GM19463 (cell line): ENCODE data around the gene FBXL19.
A peak's percentile ranks its signal among the peaks of the same experiment; 100 is the strongest.
"Not testable (repeated sequence)": the region's sequence is repeated elsewhere in the genome, so short reads cannot be mapped to it uniquely, and the experiment has no call there.

Source experiments
- ATAC-seq: cut with Tn5 transposase; IDR thresholded peaks from one replicate; pipeline ENCODE4 v1.9.1; 2021; ENCODE audit warnings: mild to moderate bottlenecking, moderate library complexity; ENCODE audit not compliant: unreplicated experiment

The FBXL19 gene, protein sequence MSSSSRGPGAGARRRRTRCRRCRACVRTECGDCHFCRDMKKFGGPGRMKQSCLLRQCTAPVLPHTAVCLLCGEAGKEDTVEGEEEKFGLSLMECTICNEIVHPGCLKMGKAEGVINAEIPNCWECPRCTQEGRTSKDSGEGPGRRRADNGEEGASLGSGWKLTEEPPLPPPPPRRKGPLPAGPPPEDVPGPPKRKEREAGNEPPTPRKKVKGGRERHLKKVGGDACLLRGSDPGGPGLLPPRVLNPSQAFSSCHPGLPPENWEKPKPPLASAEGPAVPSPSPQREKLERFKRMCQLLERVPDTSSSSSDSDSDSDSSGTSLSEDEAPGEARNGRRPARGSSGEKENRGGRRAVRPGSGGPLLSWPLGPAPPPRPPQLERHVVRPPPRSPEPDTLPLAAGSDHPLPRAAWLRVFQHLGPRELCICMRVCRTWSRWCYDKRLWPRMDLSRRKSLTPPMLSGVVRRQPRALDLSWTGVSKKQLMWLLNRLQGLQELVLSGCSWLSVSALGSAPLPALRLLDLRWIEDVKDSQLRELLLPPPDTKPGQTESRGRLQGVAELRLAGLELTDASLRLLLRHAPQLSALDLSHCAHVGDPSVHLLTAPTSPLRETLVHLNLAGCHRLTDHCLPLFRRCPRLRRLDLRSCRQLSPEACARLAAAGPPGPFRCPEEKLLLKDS

DNA sequence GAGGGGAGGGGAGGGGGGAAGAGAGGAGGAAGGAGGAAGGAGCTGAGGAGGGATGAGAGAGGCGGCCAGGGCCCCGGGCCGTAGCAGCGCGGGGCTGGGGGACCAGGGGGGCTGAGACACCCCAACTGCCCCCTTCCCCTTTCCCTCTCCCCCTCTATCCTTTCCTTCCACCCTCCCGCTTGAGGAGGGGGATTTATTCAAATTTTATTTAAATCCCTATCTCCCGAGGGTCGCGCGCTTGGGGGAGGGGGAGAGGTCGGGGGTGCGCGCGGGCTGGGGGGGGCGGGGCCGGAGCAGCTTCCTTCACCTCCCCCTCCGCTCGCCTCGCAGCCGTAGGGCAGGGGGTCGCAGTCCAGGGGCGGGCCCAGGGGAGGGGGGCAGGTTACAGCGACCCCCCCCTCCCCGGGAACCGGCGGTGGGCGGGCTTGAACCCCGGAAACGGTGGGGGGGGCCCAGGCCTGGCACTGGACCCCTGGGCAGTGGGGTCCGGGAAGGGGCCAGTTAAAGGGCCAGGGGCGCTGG is at the start of gene FBXL19:
FBXL19 (plus strand) TSS at position 19 of the 522 bp plus-strand sequence. CDS start 2,183 bp downstream, outside the sequence.
- no peak for ATAC-seq

DNA sequence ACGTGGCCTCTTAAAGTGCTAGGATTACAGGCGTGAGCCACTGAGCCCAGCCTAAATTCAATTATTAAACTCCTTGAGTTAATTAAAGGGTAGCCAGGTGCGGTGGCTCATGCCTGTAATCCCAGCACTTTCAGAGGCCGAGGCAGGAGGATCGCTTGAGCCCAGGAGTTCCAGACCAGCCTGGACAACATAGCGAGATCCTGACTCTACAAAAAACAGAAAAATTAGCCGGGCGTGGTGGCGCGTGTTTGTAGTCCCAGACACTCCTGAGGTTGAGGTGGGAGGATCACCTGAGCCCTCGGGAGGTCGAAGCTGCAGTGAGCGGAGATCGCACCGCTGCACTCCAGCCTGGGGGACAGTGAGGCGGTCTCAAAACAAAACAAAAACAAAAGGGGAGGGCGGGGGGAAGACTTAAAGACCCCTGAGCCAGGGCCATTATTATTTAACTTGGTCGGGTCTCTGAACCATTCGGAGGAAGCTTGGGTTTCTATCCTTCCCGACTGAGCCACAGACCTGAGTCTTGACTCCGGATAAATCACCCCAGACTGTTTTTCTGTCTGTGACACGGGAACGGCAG is 49.0 kb upstream of the FBXL19 start:
- no peak for ATAC-seq

DNA sequence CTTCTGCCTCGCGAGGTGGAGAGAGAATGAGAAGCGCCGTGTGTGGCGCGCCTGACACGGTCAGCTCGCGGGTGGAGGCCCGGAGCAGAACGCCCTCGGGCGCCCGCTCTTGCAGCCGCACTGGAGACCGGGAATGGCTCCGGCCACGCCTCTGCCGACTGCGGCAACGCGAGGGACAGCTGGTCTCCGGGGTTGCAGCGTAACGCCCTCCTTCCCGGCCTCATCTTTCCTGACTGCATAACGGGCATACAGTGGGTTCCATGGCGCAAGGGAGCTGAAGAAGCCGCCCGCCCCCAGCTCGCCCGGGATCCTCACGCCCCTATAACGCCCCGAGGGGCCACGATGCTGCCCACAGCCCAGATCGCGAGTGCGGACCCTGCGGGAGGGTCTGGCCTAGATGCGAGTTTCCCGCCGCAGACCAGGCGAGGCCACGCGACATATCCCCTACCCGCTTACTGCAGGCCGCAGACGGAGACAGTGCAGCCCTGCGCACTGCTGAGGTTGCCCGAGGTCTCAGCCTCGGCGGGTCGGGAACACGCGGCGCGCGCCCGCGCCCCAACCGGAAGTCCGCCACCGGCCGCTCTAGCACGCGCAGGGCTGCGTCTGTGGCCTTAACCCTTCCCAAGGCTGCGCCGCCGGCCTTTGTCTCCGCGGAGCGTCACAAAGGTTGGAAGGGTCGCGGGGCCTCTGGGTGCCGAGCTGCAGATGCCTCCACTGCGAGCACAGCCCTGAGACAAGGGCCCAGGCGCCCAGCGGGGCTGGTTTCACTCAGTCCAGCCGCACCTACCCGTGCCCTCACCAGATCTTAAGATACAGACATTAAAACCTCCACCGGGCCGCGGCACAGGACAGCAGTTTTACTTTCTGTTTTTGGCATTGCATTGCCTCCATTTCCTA is 48.3 kb upstream of the FBXL19 start:
- ATAC-seq, result peak; percentile 89

DNA sequence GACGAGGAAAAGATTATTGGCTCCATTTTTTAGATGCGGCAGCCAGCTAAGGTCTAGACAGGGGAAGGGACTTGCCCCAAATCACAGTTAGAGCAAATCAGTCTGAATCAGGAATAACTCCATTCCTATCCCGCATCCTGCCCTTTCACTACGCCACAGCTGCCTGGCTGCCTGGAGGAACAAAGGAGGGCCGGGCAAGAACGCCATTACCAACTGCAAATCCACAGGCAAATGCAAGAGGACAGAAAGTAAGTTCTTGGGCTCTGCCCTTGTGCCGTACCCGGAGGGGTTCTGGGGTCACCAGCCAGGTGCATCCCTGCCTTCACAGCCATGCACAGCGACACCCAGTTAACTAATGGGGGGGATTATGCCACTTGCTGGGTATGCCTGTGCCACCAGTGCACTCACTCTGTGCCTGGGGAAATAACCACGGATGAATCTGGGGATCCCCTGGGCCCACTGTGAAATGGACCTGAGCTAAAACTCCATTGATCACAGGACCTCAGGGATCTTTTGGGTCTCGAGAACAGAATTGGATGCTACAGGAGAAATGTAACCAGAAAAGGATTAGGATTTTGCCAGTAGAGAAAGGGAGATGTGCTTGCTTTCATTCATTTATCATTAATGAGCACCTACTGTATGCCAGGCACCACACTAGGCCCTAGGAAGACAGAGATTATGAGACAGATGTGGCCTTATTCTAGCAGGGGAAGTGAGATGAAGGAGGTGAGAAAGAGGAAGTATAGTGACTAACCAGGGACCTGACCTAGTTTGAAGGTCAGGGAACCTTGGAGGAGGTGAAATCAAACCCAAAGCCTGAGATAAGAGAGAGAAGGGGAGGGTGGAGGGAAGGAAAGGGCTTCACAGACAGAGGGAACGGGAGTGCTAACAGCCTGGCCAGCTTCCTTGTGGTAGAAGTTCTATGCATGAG is 47.2 kb upstream of the FBXL19 start:
- ATAC-seq, result no peak

DNA sequence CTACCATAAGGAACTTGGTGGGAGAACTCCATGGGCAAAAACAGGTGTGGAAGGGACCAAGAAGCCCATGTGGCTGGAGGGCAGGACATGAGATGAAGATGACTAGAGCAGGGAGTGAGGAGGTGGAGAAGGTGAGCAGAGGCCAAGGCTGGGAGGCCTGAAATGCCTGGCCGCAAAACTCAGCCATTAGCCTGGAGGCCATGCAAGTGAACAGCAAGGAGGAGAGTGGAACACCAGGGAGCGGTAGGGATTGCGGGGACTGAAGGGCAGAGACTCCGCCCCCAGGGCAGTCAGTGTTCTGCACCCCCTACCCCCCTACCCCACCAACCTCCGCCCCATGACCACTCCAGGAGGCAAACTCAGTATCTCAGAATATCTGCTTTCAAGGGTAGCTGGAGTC is 46.5 kb upstream of the FBXL19 start:
- ATAC-seq, result no peak

DNA sequence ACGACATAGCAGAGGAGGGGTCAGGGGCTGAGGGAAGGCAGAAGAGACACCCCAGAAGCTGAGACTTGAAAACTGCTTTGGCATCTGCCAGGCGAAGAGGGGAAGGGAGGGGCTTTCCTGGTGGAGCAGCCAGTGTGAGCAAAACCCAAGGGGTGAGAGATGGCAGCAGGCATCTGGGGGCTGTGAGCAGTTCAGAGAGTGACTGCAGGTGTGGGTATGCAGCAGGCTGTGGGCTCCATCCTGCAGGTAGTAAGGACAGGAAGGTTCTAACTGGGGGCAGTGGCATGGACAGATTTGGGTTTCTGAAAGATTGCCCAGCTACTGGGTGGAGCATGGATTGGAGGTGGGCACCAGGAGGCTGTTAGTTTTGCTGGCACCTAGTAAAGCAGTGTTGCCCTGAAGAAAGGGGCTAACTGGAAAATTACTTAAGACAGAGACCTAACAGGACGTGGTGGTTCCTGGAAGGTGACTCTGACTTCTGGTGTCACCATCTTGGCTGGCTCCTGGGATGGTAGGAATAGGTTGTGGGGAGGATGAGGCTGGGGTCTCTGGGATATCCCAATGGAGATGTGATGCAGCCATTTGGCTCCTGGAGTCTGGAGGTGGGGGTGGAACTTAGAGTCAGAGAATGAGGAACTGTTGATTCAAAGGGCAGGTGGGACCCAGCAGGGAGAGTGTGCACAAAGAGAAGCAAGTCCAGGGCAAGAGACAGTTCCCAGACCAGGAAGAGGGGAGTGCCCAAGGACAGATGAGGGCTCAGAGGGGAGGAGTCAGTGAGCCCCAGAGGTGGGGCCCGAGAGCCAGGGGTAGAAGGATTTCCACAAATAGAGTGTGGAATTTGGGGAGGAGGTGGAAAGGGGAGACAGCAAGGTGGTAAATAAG is 40.7 kb upstream of the FBXL19 start:
- ATAC-seq, result no peak

DNA sequence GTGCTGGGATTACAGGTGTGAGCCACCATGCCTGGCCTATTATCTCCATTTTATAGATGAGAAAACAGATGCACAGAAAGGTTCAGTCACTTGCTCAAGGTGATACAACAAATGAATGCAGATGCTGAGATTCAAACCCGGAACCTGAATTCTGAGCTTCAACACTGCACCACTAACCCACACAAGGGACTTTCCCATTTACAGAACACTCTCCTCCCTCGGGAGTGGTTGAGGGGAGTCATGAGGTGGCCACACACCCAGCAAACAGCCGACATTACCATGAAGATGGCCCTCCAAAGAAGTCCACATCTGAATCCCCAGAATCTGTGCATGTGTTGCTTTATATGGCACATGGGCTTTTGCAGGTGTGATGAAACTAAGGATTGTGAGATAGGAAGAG is 38.6 kb upstream of the FBXL19 start:
- no peak for ATAC-seq

DNA sequence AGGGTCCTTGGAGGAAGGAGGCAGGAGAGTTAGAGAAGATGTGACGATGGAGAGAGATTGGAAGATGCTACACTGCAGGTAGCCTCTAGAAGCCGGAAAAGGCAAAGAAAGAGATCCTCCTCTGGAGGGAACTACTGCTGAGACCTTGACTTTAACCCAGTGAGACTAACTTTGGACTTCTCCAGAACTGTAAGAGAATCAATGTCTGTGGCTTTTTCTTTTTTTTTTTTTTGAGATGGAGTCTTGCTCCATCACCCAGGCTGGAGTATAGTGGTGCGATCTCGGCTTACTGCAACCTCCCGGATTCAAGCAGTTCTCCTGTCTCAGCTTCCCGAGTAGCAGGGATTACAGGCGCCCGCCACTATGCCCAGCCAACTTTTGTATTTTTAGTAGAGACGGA is 38.2 kb upstream of the FBXL19 start:
- ATAC-seq, result no peak

DNA sequence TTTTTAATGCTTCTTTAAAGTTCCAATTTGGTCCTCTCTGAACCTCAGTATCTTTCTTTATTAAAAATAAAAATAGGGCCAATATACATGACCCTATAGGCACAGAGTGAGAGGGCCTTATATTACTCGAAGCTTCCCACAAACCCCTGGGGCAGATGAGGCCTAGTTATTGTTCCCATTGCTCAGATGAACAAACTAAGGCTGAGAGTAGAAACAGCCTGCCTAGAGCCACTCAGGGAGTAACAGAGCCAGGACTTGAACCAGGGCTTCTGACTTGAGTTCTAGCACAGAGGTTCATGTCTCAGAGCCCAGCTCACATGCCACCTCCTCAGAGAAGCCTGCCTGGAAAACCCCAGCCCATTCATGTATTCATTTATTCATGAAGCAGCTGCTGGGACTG is 37.2 kb upstream of the FBXL19 start:
- no peak for ATAC-seq

DNA sequence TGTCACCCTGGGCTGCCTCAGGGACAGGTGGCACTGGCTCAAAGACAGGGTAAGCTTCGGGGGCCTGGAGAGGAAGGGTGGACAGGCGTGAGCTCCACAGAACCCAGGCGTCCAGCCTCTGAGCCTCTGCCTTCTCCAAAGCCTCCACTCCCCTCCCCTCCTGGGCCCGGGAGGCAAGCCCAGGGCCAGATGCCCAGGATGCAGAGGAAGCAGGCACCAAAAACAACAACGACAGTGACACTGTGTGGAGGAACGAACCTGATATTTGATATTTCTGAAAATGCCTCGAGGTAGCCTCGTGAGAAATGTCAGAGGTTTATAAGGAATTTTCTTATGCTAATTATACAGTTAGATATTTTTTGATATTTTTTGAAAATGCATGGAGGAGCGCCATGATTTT is 35.4 kb upstream of the FBXL19 start:
- no peak for ATAC-seq

DNA sequence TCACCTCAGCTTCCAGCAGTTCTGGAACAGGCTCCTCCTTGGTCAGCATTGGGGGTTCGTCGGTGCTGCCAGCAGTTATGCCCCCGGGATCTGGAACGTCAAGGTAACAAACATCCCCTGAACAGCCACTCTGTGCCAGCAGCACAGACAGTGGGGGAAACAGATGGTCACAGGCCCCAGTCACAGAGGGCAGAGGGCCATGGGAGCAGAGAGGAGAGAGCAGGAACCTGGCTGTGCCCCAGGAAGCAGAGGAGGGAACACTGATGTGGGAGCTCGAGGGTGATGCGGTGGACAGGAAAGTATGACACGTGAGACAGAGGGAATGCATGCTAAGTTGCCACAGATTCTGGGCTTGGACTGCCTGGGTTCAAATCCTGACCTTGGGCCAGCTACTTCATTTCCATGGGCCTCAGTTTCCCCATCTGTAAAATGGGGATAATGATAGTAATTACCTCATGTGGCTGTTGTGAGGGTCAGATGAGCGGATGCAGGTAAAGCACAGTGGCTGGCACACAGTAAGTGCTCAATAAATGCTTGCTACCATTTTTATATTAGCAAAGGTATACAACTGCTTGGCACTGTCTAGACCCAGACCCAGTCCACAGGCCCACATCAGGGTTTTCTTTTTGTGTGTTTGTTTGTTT is 34.4 kb upstream of the FBXL19 start:
- no peak for ATAC-seq

DNA sequence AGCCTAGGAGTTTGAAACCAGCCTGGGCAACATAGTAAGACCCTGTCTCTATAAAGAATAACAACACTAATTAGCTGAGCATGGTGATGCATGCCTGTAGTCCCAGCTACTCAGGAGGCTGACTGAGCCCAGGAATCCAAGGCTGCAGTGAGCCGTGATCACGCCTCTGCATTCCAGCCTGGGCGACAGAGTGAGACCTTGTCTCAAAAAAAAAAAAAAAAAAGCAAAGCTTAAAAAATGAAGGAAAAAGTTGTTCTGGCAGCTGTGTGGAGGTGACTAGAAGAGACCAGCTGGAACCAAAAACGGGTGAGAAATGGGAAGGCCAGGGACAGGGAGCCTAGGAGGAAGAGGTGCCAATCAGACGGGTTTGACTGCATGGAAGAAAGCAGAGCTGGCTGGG is 33.7 kb upstream of the FBXL19 start:
- ATAC-seq, result no peak

DNA sequence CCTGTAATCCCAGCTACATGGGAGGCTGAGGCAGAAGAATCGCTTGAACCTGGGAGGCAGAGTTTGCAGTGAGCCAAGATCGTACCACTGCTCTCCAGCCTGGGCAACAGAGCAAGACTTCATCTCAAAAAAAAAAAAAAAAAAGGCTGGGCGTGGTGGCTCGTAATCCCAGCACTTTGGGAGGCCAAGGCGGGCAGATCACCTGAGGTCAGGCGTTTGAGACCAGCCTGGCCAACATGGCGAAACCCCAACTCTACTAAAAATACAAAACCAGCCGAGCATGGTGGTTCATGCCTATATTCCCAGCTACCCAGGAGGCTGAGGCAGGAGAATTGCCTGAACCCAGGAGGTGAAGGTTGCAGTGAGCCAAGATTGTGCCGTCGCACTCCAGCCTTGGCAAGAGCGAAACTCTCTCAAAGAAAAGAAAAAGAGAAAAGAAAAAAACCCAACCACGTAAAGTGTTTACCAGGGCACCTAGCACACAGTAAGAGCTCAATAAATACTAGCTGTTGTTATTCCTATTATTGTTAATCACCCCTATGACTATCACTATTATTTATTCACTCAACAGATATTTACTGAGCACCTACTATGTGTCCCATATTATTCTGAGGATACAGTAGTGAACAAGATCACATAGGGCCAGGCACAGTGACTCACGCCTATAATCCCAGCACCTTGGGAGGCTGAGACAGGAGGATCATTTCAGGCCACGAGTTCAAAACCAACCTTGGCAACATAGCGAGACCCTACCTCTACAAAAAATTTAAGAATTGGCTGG is 32.1 kb upstream of the FBXL19 start:
- ATAC-seq, result not testable (repeated sequence)

DNA sequence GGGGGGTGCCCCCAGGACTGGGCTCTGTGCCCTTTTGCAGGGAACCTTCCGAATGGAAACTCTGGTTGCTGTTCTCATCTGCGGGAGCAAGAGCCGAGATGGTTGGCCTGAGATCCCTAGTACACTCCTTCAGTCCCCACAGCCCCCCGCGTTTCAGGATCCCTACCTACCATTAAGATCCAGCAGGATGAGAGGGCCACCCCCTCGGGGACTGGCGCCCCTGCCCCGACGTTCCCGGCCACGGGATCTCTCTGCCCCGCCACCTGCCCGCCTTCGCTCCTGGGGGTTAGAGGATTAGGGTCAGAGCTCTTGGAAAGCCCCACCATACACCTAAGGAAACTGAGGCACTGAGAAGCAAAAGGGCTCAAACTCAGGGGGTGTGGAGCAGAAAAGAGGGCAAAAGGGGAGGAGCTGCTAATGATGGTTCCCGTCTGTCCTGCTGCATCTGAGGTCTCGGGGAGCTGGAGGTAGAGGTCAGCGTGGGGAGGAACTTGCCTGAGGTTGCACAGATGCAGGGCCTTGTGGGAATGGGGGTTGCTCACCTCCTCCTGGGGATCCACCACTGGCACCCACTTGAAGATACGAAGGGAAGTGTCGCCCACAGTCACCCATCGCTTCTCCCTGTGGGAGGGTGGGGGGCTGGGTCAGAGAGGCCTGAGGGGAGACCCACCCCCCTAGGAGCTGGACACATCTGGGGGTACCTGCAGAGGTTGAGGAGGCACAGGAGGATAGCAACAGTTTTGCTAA is 30.5 kb upstream of the FBXL19 start:
- no peak for ATAC-seq

DNA sequence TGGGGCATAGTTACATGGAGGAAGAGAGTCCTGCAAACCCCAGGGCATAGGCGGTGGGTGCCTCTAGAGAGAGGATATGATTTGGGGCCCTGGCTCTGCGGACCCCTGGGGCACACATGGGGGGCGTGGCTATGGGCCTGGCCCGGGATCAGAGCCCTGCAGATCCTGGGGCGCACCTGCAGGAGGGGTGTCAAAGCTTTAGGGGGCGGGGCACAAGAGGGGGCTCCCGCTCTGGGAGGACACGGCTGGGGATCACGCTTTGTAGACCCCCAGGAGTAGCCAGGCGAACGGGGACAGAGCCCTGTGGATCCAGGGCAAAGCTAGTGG is 30.0 kb upstream of the FBXL19 start:
- no peak for ATAC-seq

DNA sequence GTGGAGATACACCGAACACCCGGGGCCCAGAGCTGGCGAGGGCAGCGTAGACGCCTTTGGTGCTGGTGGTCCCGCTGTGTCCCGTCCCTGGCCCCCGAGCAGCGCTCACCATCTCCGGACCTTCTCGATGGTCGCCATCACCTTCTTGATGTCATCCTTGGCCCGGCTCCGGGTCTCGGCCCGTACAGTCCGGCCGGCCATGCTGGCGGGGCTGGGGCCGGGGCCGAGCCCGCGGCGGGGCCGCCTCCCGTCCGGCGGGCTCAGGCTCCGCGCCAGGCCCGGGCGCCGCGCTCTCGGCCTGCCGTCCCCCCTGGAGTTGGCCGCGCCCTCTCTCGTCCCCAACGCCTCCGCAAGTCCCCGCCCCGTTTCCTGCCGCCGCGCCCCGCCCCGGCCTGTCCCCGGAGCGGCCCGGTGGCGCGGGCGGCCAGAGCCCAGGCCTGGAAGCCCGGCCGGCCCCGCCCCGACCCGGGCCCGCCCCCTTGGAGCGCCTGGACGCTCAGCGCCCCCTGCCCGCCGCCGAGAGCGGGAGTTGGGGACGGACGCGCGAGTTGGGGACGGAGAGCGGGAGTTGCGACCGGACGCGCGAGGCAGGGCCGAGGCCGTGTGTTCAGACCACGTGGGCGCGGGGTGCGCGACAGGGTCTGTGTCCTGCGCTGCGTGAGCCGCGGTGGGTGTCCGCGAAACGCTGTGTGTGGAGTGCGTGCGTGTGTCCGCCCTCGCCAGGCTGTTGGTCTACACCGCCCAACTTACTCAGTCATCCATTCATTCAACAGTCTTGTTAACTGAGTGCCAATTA is 29.4 kb upstream of the FBXL19 start, which contains the start of gene BCL7C:
BCL7C (minus strand) TSS at position 334 of the 796 bp plus-strand sequence; CDS start at position 201, 133 bp downstream.
- peak; percentile 78 for ATAC-seq
